GM18870 (cell line): ENCODE results near the gene CXCL14.
A peak's percentile ranks its signal among the peaks of the same experiment; 100 is the strongest.

ENCODE experiments used
- ATAC-seq: cut with Tn5 transposase; IDR thresholded peaks from one replicate; pipeline ENCODE4 v1.9.1; 2021; ENCODE audit warnings: moderate library complexity; ENCODE audit not compliant: unreplicated experiment

CXCL14 gene

GRCh38 chr5:135578685-135579341 lies at the start of gene CXCL14:
TSS of gene CXCL14 (minus strand) at chr5:135578991. CDS start at chr5:135578778, 213 bp downstream.
- ATAC-seq = no peak

- no peak for ATAC-seq
These were observed 47.8 kb upstream of the CXCL14 start for GRCh38 chr5:135626636-135627035.

GRCh38 chr5:135625961-135626360 lies 47.2 kb upstream of the CXCL14 start:
- ATAC-seq = no peak

- ATAC-seq = no peak
These were observed 46.7 kb upstream of the CXCL14 start for GRCh38 chr5:135625486-135625885.

GRCh38 chr5:135625061-135625460 lies 46.3 kb upstream of the CXCL14 start:
- no peak for ATAC-seq

GRCh38 chr5:135623186-135623715 lies 44.5 kb upstream of the CXCL14 start:
- ATAC-seq = no peak

- no peak for ATAC-seq
These were observed 36.9 kb upstream of the CXCL14 start for GRCh38 chr5:135615581-135616260.

- no peak for ATAC-seq
These were observed 36.4 kb upstream of the CXCL14 start for GRCh38 chr5:135615171-135615570.

- no peak for ATAC-seq
These were observed 31.2 kb upstream of the CXCL14 start for GRCh38 chr5:135609981-135610380.

- ATAC-seq = no peak
These were observed 30.1 kb upstream of the CXCL14 start for GRCh38 chr5:135608761-135609443.

GRCh38 chr5:135608361-135608760 lies 29.6 kb upstream of the CXCL14 start:
- ATAC-seq = no peak

- ATAC-seq = no peak
These were observed 27.6 kb upstream of the CXCL14 start for GRCh38 chr5:135606431-135606830.

- no peak for ATAC-seq
These were observed 26.4 kb upstream of the CXCL14 start for GRCh38 chr5:135605221-135605620.

- ATAC-seq = no peak
These were observed 25.3 kb upstream of the CXCL14 start for GRCh38 chr5:135604056-135604455.

GRCh38 chr5:135602882-135603721 lies 24.3 kb upstream of the CXCL14 start:
- ATAC-seq = no peak

GRCh38 chr5:135601466-135601865 lies 22.7 kb upstream of the CXCL14 start:
- no peak for ATAC-seq

GRCh38 chr5:135600971-135601381 lies 22.2 kb upstream of the CXCL14 start:
- ATAC-seq = peak; percentile 50

- no peak for ATAC-seq
These were observed 21.4 kb upstream of the CXCL14 start for GRCh38 chr5:135600152-135600570.

GRCh38 chr5:135599421-135600151 lies 20.8 kb upstream of the CXCL14 start:
- ATAC-seq = no peak
